K562 (cell line): ENCODE data around the gene CLDN7. TPM values are rescaled to one million over a fixed set of nuclear protein-coding genes. Genes with fewer than 3 reads are reported as not detected.

Experiments
- ARNT ChIP-seq, 2 experiments: fragments of 450-650 bp; IDR thresholded peaks; 2 replicates each; pipeline ENCODE4 v1.6.1; 2016; ENCODE audit warnings: mild to moderate bottlenecking in 1 of 2
- ATF1 ChIP-seq, 2 experiments: fragments of 450-650 bp in 1 of 2; IDR thresholded peaks; 2 replicates each; pipeline ENCODE4 v1.6.1; 2016; ENCODE audit warnings: missing compliant biosample characterization in 1 of 2, missing genetic modification characterization in 1 of 2
- BCL6 ChIP-seq: fragments of 250-450 bp; sonication (Bioruptor Pico); IDR thresholded peaks from 2 replicates; pipeline ENCODE4 v1.4.0; 2020
- BCOR ChIP-seq: fragments of 450-650 bp; IDR thresholded peaks from 2 replicates; pipeline ENCODE4 v1.6.1; 2016
- BHLHE40 ChIP-seq: IDR thresholded peaks from 2 replicates; pipeline ENCODE4 v1.6.1; 2011; ENCODE audit warnings: low read length, improper control_type of control experiment
- BRCA1 ChIP-seq, 2 experiments: fragments of 450-650 bp in 1 of 2; sonication (generic) in 1 of 2; formaldehyde crosslinking in 1 of 2; IDR thresholded peaks; 2 replicates each; pipeline versions ENCODE4 v1.5.0 to v1.6.1; 2017 to 2020; ENCODE audit warnings: mild to moderate bottlenecking in 1 of 2, missing genetic modification reagents in 1 of 2
- CBX3 ChIP-seq, 2 experiments: IDR thresholded peaks; 1 replicate in 1 of 2; 2 replicates in 1 of 2; pipeline ENCODE4 v1.6.1; 2012; ENCODE audit warnings: inconsistent platforms in 2 of 2, low read length in 2 of 2, borderline replicate concordance in 1 of 2, control low read depth in 1 of 2
- CREB5 ChIP-seq: fragments of 250-450 bp; sonication (Bioruptor Pico); IDR thresholded peaks from 2 replicates; pipeline ENCODE4 v1.5.0; 2020; ENCODE audit warnings: mild to moderate bottlenecking
- DIDO1 ChIP-seq: fragments of 450-650 bp; IDR thresholded peaks from 2 replicates; pipeline ENCODE4 v1.6.1; 2016; ENCODE audit warnings: low read depth, missing biosample characterization, missing genetic modification characterization
- EGR1 ChIP-seq: fragments of 450-650 bp; conservative IDR thresholded peaks from 2 replicates; pipeline ENCODE4 v1.6.1; 2017; ENCODE audit warnings: mild to moderate bottlenecking
- EP400 ChIP-seq: fragments of 450-650 bp; IDR thresholded peaks from 2 replicates; pipeline ENCODE4 v1.6.1; 2017; ENCODE audit warnings: antibody characterized with exemption, mild to moderate bottlenecking, moderate library complexity
- HDAC2 ChIP-seq: fragments of 450-650 bp; IDR thresholded peaks from 2 replicates; pipeline ENCODE4 v1.6.1; 2016; ENCODE audit warnings: mild to moderate bottlenecking
- HMGXB4 ChIP-seq: sonication (generic); formaldehyde crosslinking; IDR thresholded peaks from 2 replicates; pipeline ENCODE4 v1.8.1; 2023; ENCODE audit warnings: mild to moderate bottlenecking, missing genetic modification reagents
- KLF10 ChIP-seq: fragments of 250-450 bp; sonication (Bioruptor Pico); IDR thresholded peaks from 2 replicates; pipeline ENCODE4 v1.6.1; 2021; ENCODE audit warnings: matching md5 sums
- MECOM ChIP-seq: fragments of 250-450 bp; sonication (Bioruptor Pico); IDR thresholded peaks from 2 replicates; pipeline ENCODE4 v1.8.0; 2022; ENCODE audit warnings: inconsistent platforms
- MLLT1 ChIP-seq, 2 experiments: fragments of 450-650 bp; IDR thresholded peaks; 2 replicates each; pipeline ENCODE4 v1.6.1; 2016
- POLR2AphosphoS2 ChIP-seq: IDR thresholded peaks from 2 replicates; pipeline ENCODE4 v1.6.1; 2012; ENCODE audit warnings: low read length, improper control_type of control experiment
- RAD51 ChIP-seq: fragments of 450-650 bp; IDR thresholded peaks from 2 replicates; pipeline ENCODE4 v1.7.1; 2016; ENCODE audit warnings: low read depth, mild to moderate bottlenecking, borderline replicate concordance
- SMAD4 ChIP-seq: fragments of 250-450 bp; sonication (Bioruptor Pico); conservative IDR thresholded peaks from 2 replicates; pipeline ENCODE4 v1.8.0; 2021; ENCODE audit warnings: inconsistent platforms, mild to moderate bottlenecking, moderate library complexity
- SUPT5H ChIP-seq: fragments of 450-650 bp; IDR thresholded peaks from 2 replicates; pipeline ENCODE4 v1.6.1; 2016
- TCF3 ChIP-seq: sonication (generic); formaldehyde crosslinking; IDR thresholded peaks from 2 replicates; pipeline ENCODE4 v1.4.0; 2020; ENCODE audit warnings: mild to moderate bottlenecking, missing genetic modification reagents
- TFAM ChIP-seq: fragments of 250-450 bp; sonication (Bioruptor Pico); conservative IDR thresholded peaks from 2 replicates; pipeline ENCODE4 v1.5.0; 2021; ENCODE audit warnings: mild to moderate bottlenecking, moderate library complexity
- ZNF584 ChIP-seq: fragments of 200-800 bp; sonication (Bioruptor generic); IDR thresholded peaks from 2 replicates; pipeline ENCODE4 v1.6.1; 2016; ENCODE audit warnings: low read depth, mild to moderate bottlenecking, missing genetic modification characterization, missing compliant biosample characterization
- polyA plus RNA-seq, 8 experiments: library from polyadenylated mRNA; depleted of rRNA in 4 of 8; stranded (reverse) in 5 of 8; unstranded in 3 of 8; fragments of >200 nt; fragmentation: Nextera tagmentation in 2 of 8; fragmentation: Illumina TruSeq in 1 of 8; extraction: Ambion mirVana in 2 of 8; extraction: Trizol in 1 of 8; gene quantifications; 2 replicates each; pipeline versions ENCODE4 v1.2.1 to v1.2.3, GENCODE V29; 2011 to 2014; ENCODE audit warnings: inconsistent platforms in 1 of 8, missing spikeins in 1 of 8
- total RNA-seq, 7 experiments: library from RNA; depleted of rRNA in 6 of 7; stranded (reverse); fragments of >200 nt in 6 of 7; fragmentation: Illumina TruSeq in 2 of 7; extraction: Trizol in 2 of 7; gene quantifications; 2 replicates each; pipeline versions ENCODE4 v1.2.1 to v1.2.3, GENCODE V29; 2011 to 2021; ENCODE audit warnings: low replicate concordance in 1 of 7
- TF ChIP-seq, protein P1 (sequence below): IDR thresholded peaks from 2 replicates; pipeline ENCODE4 v1.6.1; 2016; ENCODE audit warnings: missing genetic modification characterization, missing compliant biosample characterization

CLDN7 gene
- total and polyA plus RNA-seq, 9 of the 15 experiments (the other 6 are each of a cell fraction or from before 2014, with no cell fraction given), result 2.2 to 14.5 (median 7.6) TPM

GRCh38 chr17:7242717-7243452, 19.4 kb downstream of the CLDN7 start (continued):
- 0 out of 2 replicates have a peak, but pooled peaks have one; percentile 50 for TF ChIP-seq HMGXB4
- no peak for TF ChIP-seq TCF3
- TF ChIP-seq EP400, result peak; percentile 96
- TF ChIP-seq ATF1 (CRISPR knock-in tag; IDR thresholded peaks at IDR 0.05), result no peak
- TF ChIP-seq ATF1 (tag; IDR thresholded peaks at IDR 0.05), result peak; percentile 89
- TF ChIP-seq MLLT1 (IDR thresholded peaks at IDR 0.05), result peak; percentile 24 to 68; a peak in 1 of 4 replicates
- 0 out of 2 replicates have a peak, but pooled peaks have one; percentile 28 for TF ChIP-seq CREB5 (CRISPR knock-in tag)
- peak; percentile 98 for TF ChIP-seq RAD51
- peak; percentile 77 for TF ChIP-seq BCOR
- no peak for TF ChIP-seq BRCA1 (IDR thresholded peaks at IDR 0.05)
- TF ChIP-seq BRCA1 (CRISPR knock-in tag; IDR thresholded peaks at IDR 0.05), result no peak
- no peak for TF ChIP-seq TFAM
- no peak for TF ChIP-seq BCL6 (CRISPR knock-in tag)
- TF ChIP-seq MECOM (CRISPR knock-in tag), result 0 out of 2 replicates have a peak, but pooled peaks have one; percentile 15
- peak; percentile 83 for TF ChIP-seq SMAD4 (CRISPR knock-in tag)
- TF ChIP-seq ARNT (IDR thresholded peaks at IDR 0.05), result peak; percentile 74 to 81; a peak in 2 of 4 replicates
- TF ChIP-seq SUPT5H, result peak; percentile 81
- peak; percentile 99 for TF ChIP-seq POLR2AphosphoS2
- peak; percentile 80 for TF ChIP-seq DIDO1 (tag)
- no peak for TF ChIP-seq KLF10 (CRISPR knock-in tag)
- TF ChIP-seq ZNF584 (CRISPR knock-in tag), result no peak
- TF ChIP-seq, protein P1, sequence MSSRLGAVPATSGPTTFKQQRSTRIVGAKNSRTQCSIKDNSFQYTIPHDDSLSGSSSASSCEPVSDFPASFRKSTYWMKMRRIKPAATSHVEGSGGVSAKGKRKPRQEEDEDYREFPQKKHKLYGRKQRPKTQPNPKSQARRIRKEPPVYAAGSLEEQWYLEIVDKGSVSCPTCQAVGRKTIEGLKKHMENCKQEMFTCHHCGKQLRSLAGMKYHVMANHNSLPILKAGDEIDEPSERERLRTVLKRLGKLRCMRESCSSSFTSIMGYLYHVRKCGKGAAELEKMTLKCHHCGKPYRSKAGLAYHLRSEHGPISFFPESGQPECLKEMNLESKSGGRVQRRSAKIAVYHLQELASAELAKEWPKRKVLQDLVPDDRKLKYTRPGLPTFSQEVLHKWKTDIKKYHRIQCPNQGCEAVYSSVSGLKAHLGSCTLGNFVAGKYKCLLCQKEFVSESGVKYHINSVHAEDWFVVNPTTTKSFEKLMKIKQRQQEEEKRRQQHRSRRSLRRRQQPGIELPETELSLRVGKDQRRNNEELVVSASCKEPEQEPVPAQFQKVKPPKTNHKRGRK (tag), result no peak
- peak; percentile 77 for TF ChIP-seq HDAC2
- TF ChIP-seq CBX3 (IDR thresholded peaks at IDR 0.05; ENCODE audit: borderline replicate concordance in 1 of 2, low read length in 2 of 2), result no peak
- TF ChIP-seq EGR1, result peak; percentile 78
- TF ChIP-seq BHLHE40, result peak; percentile 94
